HG03460 (cell line): ENCODE measurements around the gene RPS24.

Source experiments
- ATAC-seq: cut with Tn5 transposase; IDR thresholded peaks from one replicate; pipeline ENCODE4 v1.9.1; 2021; ENCODE audit not compliant: unreplicated experiment

The RPS24 gene

DNA sequence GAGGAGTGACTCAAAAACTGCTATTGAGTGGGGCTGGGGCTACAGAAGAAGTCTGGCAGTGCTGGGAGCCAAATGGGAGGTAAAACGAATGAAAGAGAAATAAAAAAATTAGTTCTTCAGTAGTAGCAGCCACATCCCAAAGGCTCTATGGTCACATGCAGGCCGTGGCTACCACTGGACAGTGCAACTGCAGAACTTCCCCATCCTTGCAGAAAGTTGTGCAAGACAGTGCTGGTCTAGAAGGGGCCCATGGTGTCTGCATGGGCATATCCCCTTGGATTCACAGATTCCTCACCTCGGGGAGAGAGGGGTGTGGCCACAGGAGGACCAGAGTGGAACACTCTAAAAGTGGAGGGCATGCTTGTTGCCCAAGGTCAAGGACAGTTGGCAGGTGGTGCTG lies 47.6 kb downstream of the RPS24 start:
- ATAC-seq, result no peak

DNA sequence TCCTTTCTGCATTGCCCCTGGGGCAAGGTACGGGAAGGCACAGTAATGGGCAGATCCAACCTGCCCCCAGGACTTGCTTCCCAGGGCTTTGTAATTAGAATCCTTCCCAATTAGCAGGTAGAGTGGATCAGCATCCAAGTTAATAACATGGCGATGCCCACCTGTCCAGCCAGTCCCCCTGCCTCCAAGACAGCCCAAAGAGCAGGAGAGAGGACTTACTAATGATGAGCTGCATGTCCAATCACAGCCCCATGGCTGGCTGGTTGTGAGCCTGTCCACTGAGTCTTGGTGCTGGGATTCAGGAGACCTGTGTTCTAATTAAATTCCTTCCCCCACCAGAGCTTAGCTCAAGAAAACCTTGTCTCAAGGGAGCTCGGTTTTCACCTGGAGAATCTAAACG lies 49.0 kb downstream of the RPS24 start:
- no peak for ATAC-seq
